Choroid plexus epithelial cell (primary cell): Measurements from ENCODE around the gene RAMP3.

Experiments
- DNase-seq: peaks from one replicate; pipeline ENCODE4 v3.0.0-alpha.2; 2010; ENCODE audit warnings: low read depth
- H3K4me3 ChIP-seq: 2 replicates; pipeline ENCODE4 v1.5.1; 2011; ENCODE audit warnings: low read depth, mild to moderate bottlenecking, control low read depth, low read length, moderate library complexity
- TF ChIP-seq, protein P1 (sequence below): conservative IDR thresholded peaks from 2 replicates; pipeline ENCODE4 v1.5.1; 2011; ENCODE audit warnings: low read depth, mild to moderate bottlenecking, control low read depth, inconsistent platforms, low read length, moderate library complexity

RAMP3 gene

DNA sequence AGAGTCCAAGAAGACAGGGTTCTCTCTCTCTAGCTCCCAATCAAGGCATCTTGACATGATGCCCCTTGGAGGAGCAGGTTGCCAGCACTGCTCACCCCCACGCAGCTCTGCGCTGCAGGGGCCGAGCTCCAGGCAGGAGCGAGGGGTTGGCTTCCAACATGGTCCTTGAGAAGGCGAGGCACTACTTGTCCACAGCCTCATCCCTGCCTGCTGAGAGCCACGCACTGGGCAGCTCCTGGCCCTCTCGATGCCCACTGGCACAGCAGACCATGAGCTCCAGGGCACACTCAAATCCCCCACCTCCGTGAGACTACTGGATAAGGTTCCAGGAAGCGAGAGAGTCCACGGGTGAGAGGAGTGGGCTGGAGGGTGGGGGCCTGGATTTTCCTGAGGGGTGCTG lies 31.1 kb downstream of the RAMP3 start:
- DNase-seq = no peak
- H3K4me3 ChIP-seq = no peak overlapping the region
- TF ChIP-seq, protein P1, sequence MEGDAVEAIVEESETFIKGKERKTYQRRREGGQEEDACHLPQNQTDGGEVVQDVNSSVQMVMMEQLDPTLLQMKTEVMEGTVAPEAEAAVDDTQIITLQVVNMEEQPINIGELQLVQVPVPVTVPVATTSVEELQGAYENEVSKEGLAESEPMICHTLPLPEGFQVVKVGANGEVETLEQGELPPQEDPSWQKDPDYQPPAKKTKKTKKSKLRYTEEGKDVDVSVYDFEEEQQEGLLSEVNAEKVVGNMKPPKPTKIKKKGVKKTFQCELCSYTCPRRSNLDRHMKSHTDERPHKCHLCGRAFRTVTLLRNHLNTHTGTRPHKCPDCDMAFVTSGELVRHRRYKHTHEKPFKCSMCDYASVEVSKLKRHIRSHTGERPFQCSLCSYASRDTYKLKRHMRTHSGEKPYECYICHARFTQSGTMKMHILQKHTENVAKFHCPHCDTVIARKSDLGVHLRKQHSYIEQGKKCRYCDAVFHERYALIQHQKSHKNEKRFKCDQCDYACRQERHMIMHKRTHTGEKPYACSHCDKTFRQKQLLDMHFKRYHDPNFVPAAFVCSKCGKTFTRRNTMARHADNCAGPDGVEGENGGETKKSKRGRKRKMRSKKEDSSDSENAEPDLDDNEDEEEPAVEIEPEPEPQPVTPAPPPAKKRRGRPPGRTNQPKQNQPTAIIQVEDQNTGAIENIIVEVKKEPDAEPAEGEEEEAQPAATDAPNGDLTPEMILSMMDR = no peak

DNA sequence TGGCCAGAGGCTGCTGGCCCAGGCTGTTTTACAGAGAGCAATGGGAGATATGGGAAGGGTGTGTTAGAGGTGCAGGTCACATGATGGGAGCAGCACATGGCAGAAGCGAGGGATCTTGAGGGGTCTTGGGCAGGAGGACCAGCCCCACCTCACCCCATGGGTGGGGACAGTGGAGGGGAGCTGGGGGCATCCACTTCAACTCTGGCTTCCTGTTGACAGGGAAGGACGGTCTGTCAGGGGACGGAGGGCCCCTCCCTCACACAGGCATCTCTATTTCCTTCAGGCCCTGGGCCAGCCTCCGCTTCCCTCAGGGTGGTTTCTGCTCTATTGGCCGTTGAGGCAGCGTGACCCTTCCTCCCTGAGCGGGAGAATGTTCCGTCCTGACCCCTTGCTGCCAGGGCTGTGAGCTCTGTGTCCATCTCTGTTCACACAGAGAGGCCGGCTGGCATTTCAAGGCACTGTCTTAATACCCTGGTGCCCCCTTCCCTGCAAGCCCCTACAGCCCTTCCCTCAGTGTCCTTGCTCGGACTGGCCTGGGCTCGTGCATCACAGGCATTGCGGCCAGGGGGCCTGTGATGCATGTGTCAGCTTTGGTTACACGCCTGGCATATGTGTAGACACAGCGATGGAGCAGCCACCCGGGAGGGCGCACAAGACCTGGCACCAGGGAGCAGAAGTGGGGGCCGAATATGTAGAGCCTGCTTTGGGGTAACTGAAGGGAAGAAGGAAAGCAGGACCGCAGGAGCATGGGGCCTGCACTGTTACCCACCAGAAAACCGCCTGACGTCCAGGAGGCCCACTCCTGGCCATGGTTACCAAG lies 31.8 kb downstream of the RAMP3 start:
- no peak overlapping the region for H3K4me3 ChIP-seq
- no peak for DNase-seq
- TF ChIP-seq, protein P1 = no peak

DNA sequence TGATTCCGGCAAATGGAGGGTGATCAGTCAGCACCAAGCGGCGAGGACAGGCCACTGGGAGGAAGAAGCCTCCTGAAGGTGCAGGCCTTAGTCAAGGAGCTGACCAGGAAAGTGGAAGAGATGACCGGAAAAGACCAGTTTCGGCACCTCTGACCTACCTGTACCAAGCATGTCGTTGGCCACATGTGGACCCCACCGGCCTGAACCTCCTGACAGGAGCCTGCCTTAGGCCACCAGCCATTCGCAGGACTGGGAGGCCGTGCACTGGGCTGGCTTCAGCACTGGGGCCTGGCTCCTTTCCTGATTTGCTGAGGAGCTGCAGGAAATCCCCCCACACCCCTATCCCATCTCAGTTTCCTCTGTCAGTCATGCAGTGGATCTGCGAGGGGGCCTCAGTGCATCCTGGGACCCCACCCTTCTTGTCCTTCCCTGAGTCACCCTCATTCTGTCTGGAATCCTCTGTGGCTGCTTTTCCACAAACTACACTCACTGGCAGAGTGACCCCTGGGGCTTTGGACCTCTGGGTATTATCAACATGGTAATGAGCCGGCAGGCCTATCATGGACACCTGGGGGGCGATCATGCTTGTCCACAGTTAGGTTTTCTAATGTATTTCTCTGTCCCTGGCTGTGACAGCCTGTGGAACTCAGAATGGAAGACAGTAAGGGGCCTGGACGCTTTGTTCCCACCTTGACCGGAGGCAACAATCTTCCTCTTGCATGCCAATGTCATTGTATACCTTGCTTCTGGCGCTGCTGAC lies 33.0 kb downstream of the RAMP3 start:
- H3K4me3 ChIP-seq = no peak overlapping the region
- TF ChIP-seq, protein P1 = no peak
- DNase-seq = no peak

DNA sequence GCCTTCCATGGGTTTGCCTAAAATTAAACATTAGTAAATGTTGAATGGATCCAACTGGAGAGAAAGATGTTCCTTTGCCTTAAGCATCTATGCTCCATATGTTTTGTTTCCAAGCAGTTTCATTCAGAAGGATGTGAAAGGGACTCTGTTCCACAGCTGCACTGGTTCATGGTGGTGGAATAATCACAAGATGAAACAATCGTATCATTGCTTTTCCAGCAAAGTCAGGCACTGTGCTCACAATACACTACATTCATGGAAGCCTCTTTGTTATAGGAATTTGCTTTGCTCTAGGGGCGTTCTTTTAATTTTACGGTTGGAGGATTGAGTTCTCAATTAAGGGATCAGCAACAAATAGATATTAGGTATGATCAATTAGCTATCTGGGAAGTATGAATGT lies 33.8 kb downstream of the RAMP3 start:
- H3K4me3 ChIP-seq = no peak overlapping the region
- TF ChIP-seq, protein P1 = no peak
- DNase-seq = no peak

DNA sequence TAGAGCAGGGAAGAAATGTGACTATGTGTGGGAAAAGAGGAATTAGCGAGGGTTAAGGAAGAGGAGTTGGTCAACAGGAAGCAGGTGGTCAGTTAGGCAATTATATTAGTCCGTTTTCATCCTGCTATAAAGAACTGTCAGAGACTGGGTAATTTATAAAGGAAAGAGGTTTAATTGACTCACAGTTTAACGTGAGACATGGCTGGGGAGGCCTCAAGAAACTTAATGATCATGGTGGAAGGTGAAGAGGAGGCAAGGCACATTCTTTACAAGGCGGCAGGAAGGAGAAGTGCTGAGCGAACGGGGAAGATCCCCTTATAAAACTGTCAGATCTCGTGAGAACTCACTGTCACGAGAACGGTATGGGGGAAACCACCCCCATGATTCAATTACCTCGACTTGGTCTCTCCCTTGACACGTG lies 35.0 kb downstream of the RAMP3 start:
- no peak for DNase-seq
- TF ChIP-seq, protein P1 = no peak
- no peak overlapping the region for H3K4me3 ChIP-seq

DNA sequence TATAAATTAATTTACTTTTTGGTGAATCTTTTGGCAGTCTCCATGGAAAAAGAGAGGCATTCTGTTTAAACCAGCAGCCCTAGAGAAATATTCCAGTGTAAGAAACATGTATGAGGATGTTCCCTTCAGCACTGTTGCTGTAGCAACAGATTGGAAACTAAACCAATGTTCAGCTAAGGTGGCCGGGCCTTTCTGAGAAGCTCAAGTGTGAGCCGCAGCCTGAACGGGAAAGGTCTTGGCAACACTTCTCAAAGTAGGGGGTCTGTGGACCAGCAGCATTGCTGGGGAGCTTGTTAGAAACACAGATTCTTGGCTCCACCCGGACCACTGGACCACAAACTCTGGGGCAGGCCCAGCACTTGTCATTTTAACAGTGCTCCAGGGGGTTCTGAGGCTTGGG lies 36.2 kb downstream of the RAMP3 start:
- TF ChIP-seq, protein P1 = no peak
- no peak for DNase-seq
- no peak overlapping the region for H3K4me3 ChIP-seq
